Measurements from ENCODE around the gene MARK1.
"Not testable (repeated sequence)": the region's sequence is repeated elsewhere in the genome, so short reads cannot be mapped to it uniquely, and the experiment has no call there.

GRCh38 chr1:220683716-220684115 is 155.8 kb downstream of the MARK1 start:
- not testable (repeated sequence) for TF ChIP-seq CTCF, EZH2 (IDR thresholded peaks at IDR 0.05)
